VCaP (cell line): ENCODE results near the gene S100PBP.

Source experiments
- H3K27ac ChIP-seq: fragments of 450-650 bp; 2 replicates; pipeline ENCODE4 v1.5.1; 2017
- TF ChIP-seq, protein P1 (sequence below): fragments of 450-650 bp; conservative IDR thresholded peaks from 2 replicates; pipeline ENCODE4 v1.5.1; 2017; ENCODE audit warnings: mild to moderate bottlenecking, moderate library complexity

The S100PBP gene

DNA sequence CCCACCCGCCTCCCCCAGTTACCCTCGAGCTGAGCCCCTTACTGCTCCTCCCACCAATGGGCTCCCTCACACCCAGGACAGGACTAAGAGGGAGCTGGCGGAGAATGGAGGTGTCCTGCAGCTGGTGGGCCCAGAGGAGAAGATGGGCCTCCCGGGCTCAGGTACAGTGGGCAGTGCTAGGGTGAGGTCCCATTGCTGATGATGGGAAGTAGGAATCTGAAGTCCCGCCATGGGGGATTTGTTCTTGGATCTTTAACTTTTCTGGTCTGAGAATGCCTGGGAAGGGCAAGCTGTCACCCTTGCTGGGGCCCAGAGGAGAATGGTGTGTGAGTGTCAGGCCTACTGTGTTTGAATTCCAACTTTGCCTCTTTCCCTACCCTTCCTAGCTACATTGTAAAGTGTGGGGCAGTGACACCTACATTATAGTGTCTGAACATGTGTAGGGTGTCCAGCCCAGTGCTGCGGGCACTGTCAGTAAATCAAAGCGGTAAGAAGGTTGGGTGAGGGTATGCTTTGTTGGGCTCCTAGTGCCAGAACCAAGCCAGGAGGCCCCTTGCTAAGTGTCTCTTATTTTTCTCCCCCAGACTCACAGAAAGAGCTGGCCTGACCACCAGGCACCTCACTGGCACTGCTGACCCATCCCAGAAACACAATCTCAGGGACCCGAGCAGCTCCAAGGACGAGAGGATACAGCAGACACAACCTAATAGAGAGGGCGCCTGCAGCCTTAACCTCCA, 45.0 kb upstream of the S100PBP start:
- TF ChIP-seq, protein P1, sequence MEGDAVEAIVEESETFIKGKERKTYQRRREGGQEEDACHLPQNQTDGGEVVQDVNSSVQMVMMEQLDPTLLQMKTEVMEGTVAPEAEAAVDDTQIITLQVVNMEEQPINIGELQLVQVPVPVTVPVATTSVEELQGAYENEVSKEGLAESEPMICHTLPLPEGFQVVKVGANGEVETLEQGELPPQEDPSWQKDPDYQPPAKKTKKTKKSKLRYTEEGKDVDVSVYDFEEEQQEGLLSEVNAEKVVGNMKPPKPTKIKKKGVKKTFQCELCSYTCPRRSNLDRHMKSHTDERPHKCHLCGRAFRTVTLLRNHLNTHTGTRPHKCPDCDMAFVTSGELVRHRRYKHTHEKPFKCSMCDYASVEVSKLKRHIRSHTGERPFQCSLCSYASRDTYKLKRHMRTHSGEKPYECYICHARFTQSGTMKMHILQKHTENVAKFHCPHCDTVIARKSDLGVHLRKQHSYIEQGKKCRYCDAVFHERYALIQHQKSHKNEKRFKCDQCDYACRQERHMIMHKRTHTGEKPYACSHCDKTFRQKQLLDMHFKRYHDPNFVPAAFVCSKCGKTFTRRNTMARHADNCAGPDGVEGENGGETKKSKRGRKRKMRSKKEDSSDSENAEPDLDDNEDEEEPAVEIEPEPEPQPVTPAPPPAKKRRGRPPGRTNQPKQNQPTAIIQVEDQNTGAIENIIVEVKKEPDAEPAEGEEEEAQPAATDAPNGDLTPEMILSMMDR, result no peak
- H3K27ac ChIP-seq, result no peak overlapping the region

DNA sequence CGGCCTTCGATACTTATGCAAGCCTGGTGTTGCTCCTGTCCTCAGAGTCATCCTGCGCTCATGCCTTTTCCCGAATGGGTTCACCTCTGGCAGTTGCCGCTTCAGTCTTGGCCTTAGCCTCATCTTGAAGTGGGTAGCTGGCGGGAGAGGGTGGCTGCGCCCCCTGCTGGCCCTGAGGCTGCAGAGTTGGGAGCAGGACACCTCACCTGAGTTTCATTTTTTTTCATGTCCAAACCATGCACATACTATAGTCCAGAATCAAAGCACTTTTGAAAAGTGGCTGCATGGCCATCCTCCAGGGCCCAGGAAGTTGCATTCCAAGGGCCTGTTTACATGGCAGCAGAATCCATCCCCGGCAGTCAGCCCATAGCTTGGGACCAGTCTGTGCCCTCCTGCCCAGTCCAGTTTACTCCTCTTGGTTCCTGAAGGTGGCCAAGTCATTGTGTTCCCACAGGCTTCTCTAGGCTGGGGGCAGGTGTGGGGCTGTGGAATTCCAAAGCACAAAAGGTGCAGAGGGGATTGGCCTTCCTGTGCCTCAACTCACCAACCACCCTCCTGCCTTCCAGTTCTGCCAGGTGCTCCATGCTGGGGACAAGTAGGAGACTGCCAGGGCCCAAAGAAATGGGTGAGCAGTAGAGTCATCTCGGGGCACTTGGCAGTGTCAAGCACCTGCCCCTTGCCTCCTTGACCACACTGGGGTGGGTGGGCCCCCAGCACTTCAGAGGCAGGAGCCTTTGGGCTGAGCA, 44.3 kb upstream of the S100PBP start:
- TF ChIP-seq, protein P1, result peak; percentile 96
- H3K27ac ChIP-seq, result peak overlapping the region; percentile 21; the same call in 1 of the 2 replicates

DNA sequence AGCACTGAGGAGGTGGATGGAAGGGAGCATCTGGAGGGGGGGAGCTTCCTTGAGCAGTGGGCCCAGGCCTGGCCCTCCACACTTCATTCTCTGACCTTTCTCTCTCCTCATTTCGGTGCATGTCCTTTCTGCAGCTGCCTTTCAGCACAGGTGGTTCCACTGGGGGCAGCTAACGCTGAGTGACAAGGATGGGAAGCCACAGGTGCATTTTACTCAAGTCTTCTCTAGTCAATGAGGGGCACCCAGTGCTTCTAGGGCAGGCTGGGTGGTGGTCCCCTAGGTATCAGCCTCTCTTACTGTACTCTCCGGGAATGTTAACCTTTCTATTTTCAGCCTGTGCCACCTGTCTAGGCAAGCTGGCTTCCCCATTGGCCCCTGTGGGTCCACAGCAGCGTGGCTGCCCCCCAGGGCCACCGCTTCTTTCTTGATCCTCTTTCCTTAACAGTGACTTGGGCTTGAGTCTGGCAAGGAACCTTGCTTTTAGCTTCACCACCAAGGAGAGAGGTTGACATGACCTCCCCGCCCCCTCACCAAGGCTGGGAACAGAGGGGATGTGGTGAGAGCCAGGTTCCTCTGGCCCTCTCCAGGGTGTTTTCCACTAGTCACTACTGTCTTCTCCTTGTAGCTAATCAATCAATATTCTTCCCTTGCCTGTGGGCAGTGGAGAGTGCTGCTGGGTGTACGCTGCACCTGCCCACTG, 43.5 kb upstream of the S100PBP start:
- H3K27ac ChIP-seq, result peak overlapping the region; percentile 21; the same call in 1 of the 2 replicates

DNA sequence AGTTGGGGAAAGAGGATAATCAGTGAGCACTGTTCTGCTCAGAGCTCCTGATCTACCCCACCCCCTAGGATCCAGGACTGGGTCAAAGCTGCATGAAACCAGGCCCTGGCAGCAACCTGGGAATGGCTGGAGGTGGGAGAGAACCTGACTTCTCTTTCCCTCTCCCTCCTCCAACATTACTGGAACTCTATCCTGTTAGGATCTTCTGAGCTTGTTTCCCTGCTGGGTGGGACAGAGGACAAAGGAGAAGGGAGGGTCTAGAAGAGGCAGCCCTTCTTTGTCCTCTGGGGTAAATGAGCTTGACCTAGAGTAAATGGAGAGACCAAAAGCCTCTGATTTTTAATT, 43.0 kb upstream of the S100PBP start:
- no peak overlapping the region for H3K27ac ChIP-seq
- TF ChIP-seq, protein P1, result no peak

More for the DNA sequence above, 43.5 kb upstream of the S100PBP start:
- TF ChIP-seq, protein P1, result no peak

DNA sequence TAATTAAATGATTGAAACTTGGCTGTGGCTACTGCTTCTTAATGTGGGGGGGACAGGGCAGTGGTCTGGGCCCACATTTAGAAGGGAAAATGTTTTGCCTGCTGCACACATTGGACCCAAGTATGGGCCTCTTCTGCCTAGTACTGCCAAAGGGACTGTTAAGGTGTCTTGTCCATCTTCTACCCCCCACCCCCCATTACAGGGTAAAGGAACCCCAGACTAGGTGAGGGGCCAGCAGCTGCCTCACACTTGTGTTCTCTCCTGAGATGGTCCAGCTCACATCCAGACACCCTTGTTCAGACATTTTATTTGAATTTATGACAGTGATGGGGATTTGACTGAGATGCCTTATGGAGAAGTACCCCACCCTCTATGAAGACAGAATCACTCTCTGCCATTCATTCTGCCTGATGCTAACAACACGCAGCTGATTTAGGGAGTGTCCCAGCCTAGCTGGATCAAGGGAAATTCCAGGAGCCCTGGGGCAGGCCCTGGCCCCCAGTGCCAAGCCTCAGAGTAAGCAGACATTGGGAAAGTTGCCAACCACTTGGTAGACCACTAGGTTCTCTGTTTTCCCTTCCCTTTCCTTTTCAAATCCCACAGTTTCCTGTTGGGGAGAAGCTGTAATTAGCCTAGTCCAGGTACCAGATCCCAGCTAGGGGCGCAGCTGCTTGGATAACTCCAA, 42.4 kb upstream of the S100PBP start:
- H3K27ac ChIP-seq, result no peak overlapping the region
- TF ChIP-seq, protein P1, result no peak

DNA sequence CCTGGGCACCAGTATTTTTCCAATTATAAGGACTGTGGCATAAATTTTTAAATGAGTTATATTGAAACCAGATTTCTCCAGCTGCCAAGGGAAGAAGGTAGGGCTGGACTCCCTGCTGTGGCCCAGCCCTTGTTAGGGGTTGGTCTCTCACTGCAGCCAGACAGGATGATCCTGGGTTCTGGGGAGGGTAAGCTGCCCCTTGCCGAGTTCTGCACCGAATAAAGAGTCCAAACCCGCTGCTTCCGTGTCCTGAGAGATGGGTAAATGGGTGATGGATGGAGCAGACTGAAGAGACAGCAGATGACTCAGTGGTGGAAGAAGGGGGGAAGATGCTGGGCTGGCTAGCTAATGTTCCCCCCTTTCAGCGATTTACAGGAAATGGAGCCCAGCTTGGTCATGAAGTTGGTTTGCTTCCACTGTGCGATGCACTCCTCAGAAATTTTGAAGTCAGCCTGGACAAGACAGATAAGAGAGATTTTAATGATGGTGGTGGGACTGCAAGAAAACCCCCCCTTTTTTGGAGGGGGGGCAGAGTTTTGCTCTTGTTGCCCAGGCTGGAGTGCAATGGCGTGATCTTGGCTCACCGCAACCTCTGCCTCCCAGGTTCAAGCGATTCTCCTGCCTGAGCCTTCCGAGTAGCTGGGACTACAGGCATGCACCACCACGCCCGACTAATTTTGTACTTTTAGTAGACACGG, 41.7 kb upstream of the S100PBP start:
- H3K27ac ChIP-seq, result no peak overlapping the region

More for the DNA sequence above, 41.7 kb upstream of the S100PBP start:
- TF ChIP-seq, protein P1, result no peak
